Gastrocnemius medialis (tissue), 4 donors: ENCODE results near the gene SS18L1. TPM values are rescaled to one million over a fixed set of nuclear protein-coding genes. Genes with fewer than 3 reads are reported as not detected.

Source experiments
- ATAC-seq, 2 donors: fragments of 150-250 bp; one replicate each; pipeline ENCODE4 v1.9.1; 2016
- DNase-seq, 2 donors: peaks; one replicate each; pipeline ENCODE4 v3.0.0-alpha.2; 2019
- H3K27ac ChIP-seq, 4 donors: fragments of 200-600 bp; sonication (generic); 1 replicate in 1 of 4; 2 replicates in 3 of 4; pipeline ENCODE4 v1.5.1; 2016 to 2018; ENCODE audit warnings: mild to moderate bottlenecking in 2 of 4, moderate library complexity in 1 of 4
- H3K27me3 ChIP-seq, 3 donors: fragments of 200-600 bp; sonication (generic) in 2 of 3; 1 replicate in 1 of 3; 2 replicates in 2 of 3; pipeline versions ENCODE4 v1.5.1 to v1.6.0; 2016 to 2019; ENCODE audit warnings: mild to moderate bottlenecking in 1 of 3, moderate library complexity in 1 of 3
- H3K36me3 ChIP-seq, 2 donors: fragments of 200-600 bp; sonication (generic) in 1 of 2; one replicate each; pipeline ENCODE4 v1.5.1; 2017 to 2018
- H3K4me1 ChIP-seq, 2 donors: fragments of 200-600 bp; sonication (generic) in 1 of 2; one replicate each; pipeline ENCODE4 v1.5.1; 2016 to 2017; ENCODE audit warnings: mild to moderate bottlenecking in 2 of 2
- H3K4me3 ChIP-seq, 4 donors: fragments of 200-600 bp; sonication (generic) in 3 of 4; 1 replicate in 1 of 4; 2 replicates in 3 of 4; pipeline ENCODE4 v1.5.1; 2016 to 2019; ENCODE audit warnings: mild to moderate bottlenecking in 2 of 4
- H3K9me3 ChIP-seq, 3 donors: fragments of 200-600 bp; sonication (generic) in 2 of 3; 1 replicate in 1 of 3; 2 replicates in 2 of 3; pipeline ENCODE4 v1.5.1; 2016 to 2019
- CTCF ChIP-seq, 5 experiments: fragments of 450-650 bp in 3 of 5; fragments of 200-600 bp in 2 of 5; sonication (generic) in 2 of 5; IDR thresholded peaks in 4 of 5; conservative IDR thresholded peaks in 1 of 5; 1 replicate in 4 of 5; 2 replicates in 1 of 5; pipeline ENCODE4 v1.5.1; 2016 to 2019; ENCODE audit warnings: antibody characterized with exemption in 5 of 5, mild to moderate bottlenecking in 3 of 5, moderate library complexity in 3 of 5
- POLR2A ChIP-seq, 2 donors: fragments of 450-650 bp; IDR thresholded peaks; one replicate each; pipeline ENCODE4 v1.6.1; 2017; ENCODE audit warnings: antibody characterized with exemption in 2 of 2, mild to moderate bottlenecking in 2 of 2, moderate library complexity in 2 of 2
- in situ Hi-C, 4 donors: fragments of 200-750 bp; cut with MboI; loops; one replicate each; pipeline versions ENCODE4 v1.15.0 to v1.8.0; 2017; ENCODE audit warnings: low sequenced_read_pairs in 4 of 4
- intact Hi-C: fragments of 100-400 bp; cut with DNase I; formaldehyde crosslinking; loops from one replicate; pipeline ENCODE4 v1.15.1; 2023; ENCODE audit warnings: low total_unique reads
- total RNA-seq, 4 donors: library from RNA; depleted of rRNA; stranded (reverse); fragments of >200 nt; gene quantifications; one replicate each; pipeline versions ENCODE4 v1.1.0 to v1.2.3, GENCODE V29; 2016

Gene SS18L1
- total RNA-seq, 4 donors from 2014 or later = 11.5 to 31.8 (median 16.9) TPM

GRCh38 chr20:62103508-62104233, 39.9 kb upstream of the SS18L1 start:
- H3K36me3 ChIP-seq = no peaks in the 10 kb centered on the region
- TF ChIP-seq CTCF (IDR thresholded peaks at IDR 0.05 in 4 of 5, conservative IDR thresholded peaks at IDR 0.05 in 1 of 5) = no peak
- TF ChIP-seq POLR2A (IDR thresholded peaks at IDR 0.05) = no peak
- no peak overlapping the region for H3K27ac ChIP-seq
- H3K4me1 ChIP-seq = no peaks in the 10 kb centered on the region
- ATAC-seq = no peak
- peaks cover 0 to 10% (median 0%) of the 10 kb centered on the region in 3 donors for H3K27me3 ChIP-seq
- DNase-seq = no peak
- in situ Hi-C loops (no loop called here), intact Hi-C loops (no loop called here)
- H3K4me3 ChIP-seq = no peak overlapping the region
- H3K9me3 ChIP-seq = peaks cover 0 to 10% (median 0%) of the 10 kb centered on the region in 3 donors

- Histone ChIP-seq H3K27ac (no peak overlapping the region), H3K27me3 (peaks cover 0 to 10% (median 0%) of the 10 kb centered on the region in 3 donors), H3K4me1 (no peaks in the 10 kb centered on the region), H3K9me3 (peaks cover 0 to 17% (median 0%) of the 10 kb centered on the region in 3 donors), H3K36me3 (no peaks in the 10 kb centered on the region), H3K4me3 (no peak overlapping the region)
- DNase-seq (no peak), ATAC-seq (no peak)
- intact Hi-C loops = no loop called here
- in situ Hi-C loops = no loop called here
- TF ChIP-seq POLR2A (IDR thresholded peaks at IDR 0.05) (no peak), CTCF (IDR thresholded peaks at IDR 0.05 in 4 of 5, conservative IDR thresholded peaks at IDR 0.05 in 1 of 5) (no peak)
These were observed 39.3 kb upstream of the SS18L1 start for GRCh38 chr20:62104234-62104789.

- H3K4me3 ChIP-seq = no peak overlapping the region
- H3K9me3 ChIP-seq = peaks cover 0 to 21% (median 0%) of the 10 kb centered on the region in 3 donors
- DNase-seq = no peak
- H3K27me3 ChIP-seq = peaks cover 0 to 10% (median 0%) of the 10 kb centered on the region in 3 donors
- no peak for TF ChIP-seq POLR2A (IDR thresholded peaks at IDR 0.05)
- TF ChIP-seq CTCF (IDR thresholded peaks at IDR 0.05 in 4 of 5, conservative IDR thresholded peaks at IDR 0.05 in 1 of 5) = no peak
- no peaks in the 10 kb centered on the region for H3K36me3 ChIP-seq
- H3K4me1 ChIP-seq = no peaks in the 10 kb centered on the region
- no peak overlapping the region for H3K27ac ChIP-seq
- intact Hi-C loops = no loop called here
- in situ Hi-C loops = no loop called here
- no peak for ATAC-seq
These were observed 38.7 kb upstream of the SS18L1 start for GRCh38 chr20:62104791-62105345.

- Histone ChIP-seq H3K36me3 (no peaks in the 10 kb centered on the region), H3K9me3 (peaks cover 0 to 21% (median 0%) of the 10 kb centered on the region in 3 donors), H3K27me3 (peaks cover 0 to 10% (median 0%) of the 10 kb centered on the region in 3 donors), H3K4me3 (no peak overlapping the region), H3K4me1 (no peaks in the 10 kb centered on the region), H3K27ac (no peak overlapping the region)
- no peak for ATAC-seq
- in situ Hi-C loops (no loop called here), intact Hi-C loops (no loop called here)
- TF ChIP-seq POLR2A (IDR thresholded peaks at IDR 0.05) (no peak), CTCF (IDR thresholded peaks at IDR 0.05 in 4 of 5, conservative IDR thresholded peaks at IDR 0.05 in 1 of 5) (no peak)
- no peak for DNase-seq
These were observed 38.0 kb upstream of the SS18L1 start for GRCh38 chr20:62105592-62105991.
